GM19397 (cell line): ENCODE data around the gene CACNA1S.

Experiments used
- ATAC-seq: cut with Tn5 transposase; IDR thresholded peaks from one replicate; pipeline ENCODE4 v1.9.1; 2021; ENCODE audit warnings: mild to moderate bottlenecking, moderate library complexity; ENCODE audit not compliant: unreplicated experiment

The CACNA1S gene

DNA sequence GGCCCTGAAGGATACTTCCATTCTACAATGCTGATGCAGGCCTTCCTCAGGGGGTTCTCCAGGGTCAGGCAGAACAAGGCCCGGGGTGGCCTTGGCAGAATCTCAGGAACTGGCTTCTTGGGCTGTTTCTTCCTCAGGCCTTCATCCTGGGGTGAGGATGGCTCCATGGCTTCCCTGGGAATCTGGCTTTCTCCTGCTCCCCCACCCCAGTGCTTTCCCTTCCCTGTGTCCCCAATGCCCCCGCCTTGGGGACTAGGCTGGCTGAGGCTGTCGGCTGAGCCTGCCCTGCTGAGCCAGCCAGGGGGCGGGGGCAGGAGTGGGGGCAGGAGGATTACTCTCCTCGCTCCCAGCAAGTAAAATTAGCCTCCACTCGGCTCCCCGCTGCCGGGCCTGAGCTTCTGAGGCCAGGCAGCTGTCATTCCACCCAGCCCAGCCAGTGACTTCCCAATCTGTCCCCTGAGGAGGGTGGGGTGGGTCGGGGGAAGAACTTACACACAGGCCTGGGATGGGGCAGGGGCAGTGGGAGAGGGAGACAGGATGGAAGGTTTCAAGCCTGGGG, at the start of gene CACNA1S:
Gene CACNA1S, minus strand, starts transcription at position 254 of the 559 bp plus-strand sequence. Its CDS starts 87 bp downstream, at position 167.
- ATAC-seq = no peak

DNA sequence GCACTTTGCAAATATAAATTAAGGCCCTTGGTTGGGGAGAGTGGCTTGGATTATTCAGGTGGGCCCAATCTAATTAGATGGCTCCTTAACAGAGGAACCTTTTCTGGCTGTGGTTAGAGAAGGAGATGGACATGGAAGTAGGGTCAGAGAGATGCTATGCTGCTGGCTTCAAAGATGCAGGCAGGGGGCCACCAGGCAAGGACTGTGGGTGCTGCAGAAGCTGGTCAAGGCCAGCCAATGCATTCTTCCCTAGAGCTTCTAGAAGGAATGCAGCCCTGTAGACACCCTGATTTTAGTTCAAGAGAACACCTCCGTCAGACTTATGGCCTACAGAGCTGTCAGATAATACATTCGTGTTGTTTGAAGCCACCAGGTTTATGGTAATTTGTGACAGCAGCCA, 45.7 kb upstream of the CACNA1S start:
- no peak for ATAC-seq

DNA sequence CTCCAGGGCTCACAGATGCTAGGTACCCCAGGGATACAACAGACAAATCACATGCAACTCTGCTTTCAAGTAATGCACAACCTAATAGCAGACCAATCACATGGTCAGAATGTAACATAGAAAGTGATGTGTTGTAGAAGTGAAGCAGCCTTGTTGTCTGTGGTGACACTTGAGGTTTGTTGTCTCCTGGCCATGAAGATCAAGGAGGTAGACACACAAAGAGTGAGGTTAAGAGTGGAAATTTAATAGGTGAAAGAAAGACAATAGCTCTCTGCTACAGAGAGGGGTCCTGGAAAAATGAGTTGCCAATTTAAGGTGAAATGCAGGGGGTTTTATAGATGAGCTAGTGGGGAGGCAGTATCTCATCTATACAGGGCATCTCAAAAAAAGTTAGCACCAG, 44.6 kb upstream of the CACNA1S start:
- ATAC-seq = no peak

DNA sequence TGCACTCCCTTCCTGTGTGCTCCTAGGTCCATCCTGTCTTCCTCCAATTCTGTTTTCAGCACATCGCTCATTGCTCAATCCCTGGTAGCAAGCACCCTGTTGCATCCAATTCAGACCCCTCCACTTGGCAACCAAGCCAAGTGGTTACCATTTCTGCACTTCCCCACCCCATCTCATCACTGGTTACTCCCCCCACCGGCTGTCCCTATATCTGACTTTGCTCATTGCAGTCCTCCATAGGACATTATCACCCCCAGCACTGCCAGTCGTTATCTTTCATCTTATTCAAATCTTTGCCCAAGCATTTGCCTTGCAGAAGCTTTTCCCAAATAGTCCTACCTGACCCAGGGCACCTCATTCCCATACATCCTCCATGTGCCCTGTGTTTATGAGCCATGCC, 44.1 kb upstream of the CACNA1S start:
- no peak for ATAC-seq

DNA sequence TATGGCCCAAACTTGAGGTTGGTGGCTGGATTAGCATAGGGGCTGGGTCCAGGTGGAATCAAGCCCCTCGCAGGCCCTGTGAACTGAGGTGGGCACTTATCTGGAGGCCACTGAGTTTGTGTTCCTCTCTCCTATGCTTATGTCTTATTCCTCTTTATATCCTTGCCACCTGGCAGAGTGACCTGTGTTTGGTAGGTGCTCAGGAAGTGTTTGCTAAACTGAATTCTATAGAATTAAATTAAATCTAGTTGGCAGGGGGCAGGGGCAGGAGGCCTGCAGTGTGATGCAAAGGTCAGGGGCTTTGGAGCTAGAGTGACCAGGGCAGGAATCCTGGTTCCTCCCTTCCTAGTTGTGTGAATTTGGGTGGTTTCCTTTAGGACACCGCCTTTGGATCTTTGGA, 43.1 kb upstream of the CACNA1S start:
- no peak for ATAC-seq

DNA sequence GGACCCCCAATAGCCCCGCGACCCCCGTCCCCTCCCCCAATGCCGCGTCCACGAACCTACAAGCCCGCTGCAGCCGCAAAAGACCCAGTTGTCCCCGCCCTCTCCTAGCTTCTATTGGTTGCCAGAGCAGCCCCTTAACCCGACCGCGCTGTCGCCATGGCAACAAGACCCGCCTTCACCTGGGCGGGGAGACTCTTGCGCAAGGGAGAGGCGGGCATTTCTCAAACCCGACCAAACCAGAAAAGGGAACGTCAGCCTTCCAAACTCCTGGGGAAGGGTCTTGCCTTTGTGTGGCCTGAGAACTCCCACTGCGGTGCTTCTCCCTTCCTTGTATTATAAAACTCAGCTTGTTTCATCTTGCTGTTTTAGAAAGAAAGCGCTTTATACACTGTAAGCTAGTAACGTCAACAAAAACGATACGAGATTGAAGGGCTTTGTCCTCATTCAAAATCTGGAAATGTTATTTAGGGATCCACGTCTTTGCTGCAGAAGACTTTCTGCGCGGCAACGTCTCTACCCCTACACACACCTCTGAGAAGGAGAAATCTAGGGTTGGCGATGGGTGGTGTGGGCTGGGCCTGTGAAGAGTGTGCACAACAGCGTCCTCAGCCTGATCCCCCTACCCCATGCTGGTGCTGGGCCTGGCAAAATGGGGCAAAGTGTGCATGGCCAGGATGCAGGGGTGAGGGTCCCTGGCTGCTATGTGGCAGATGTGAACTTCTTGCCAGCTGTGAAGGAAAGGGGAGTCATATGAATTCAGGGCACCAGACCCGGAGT, 42.4 kb upstream of the CACNA1S start, which contains the start of gene TMEM9:
Gene TMEM9, minus strand, starts transcription at position 86 of the 777 bp plus-strand sequence. CDS start 551 bp downstream, outside the sequence.
- ATAC-seq = peak; percentile 94

DNA sequence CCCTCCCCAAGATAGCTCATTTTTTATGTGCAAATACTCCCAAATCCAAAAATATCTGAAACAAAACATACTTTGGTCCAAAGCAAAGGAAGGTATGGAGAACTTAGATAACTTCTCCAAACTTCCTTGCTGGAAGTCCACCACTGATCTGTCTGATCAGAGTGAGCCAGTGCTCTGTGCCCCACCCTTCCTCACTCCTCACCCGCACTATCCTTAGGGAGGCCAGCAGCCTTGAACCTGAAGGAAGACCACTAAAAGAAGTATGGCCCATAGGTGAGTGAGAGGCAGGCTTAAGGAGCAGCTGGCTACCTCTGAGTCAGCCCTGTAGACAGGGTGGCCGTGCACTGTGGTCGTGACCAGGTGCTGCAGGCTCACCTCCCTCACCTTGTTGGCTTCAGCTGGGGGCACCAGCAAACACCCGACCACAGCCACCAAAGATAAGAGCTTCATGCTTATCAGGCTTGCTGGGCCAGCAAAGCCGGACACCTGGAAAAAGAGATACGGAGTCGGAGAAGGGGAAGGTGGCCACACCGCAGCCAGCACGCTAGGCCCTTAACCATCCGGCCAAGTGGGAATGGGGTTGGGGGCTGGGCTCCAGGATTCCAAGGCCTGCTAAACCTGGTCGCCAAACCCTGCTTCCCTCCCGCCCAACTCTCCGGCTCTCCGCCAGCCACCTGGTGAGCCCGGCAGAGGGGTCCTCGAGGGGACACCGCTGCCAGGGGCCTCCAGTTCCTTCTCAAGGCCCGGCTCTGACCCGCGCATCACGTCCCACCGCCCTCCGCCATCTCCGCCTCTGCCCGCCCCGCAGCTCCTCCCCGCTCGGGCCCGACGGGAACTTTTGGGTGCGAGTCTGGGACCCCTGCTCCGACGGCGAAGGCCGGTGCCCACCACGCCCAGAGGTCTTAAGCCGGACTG, 41.5 kb upstream of the CACNA1S start:
- peak; percentile 67 for ATAC-seq

DNA sequence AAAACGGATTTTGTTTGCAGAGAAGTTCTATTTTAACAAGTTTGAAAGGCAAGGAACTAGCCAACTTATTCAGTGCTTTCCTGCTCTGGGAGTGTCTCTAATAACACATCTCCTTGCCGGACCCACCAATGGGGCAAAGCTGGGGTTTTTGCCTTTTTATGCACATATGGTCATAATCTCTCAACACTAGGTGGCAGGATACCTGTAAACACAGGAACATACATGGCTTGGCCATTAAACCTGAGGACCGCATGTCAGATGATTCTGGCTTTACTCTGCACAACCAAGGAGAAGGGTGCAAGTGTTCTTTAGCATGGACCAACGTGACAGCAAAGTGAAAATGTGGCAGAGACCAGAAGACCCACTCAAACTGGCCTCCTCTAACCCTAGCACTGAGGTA, 37.2 kb upstream of the CACNA1S start:
- ATAC-seq = no peak

DNA sequence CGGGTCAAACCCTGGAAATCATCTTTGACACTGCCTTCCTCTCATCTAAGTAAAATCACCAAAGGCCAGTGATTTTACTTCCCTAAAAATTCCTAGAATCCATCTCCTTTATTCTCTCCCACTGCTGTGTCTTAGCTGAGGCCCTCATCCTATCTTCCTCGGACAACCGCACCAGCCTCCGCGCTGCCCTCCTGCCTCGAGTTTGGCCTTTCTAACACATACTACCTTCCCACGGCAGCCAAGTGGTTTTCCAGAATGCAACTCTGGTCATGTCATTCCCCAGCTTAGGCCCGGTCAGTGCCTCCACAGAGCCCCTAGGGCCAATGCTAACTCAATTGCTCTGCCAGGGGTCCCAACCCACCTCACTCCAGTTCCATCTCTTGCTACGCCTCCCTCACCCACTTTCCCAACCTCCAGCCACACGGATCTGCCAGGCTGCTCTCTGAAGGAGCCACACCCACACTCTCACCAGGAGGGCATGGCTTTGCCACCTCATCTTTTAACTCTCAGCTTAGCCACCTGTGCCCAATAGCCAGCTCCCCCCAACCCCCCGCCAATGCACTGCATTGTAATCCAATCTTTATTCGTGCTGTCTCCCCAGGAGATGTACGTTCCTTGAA, 35.3 kb upstream of the CACNA1S start:
- no peak for ATAC-seq

DNA sequence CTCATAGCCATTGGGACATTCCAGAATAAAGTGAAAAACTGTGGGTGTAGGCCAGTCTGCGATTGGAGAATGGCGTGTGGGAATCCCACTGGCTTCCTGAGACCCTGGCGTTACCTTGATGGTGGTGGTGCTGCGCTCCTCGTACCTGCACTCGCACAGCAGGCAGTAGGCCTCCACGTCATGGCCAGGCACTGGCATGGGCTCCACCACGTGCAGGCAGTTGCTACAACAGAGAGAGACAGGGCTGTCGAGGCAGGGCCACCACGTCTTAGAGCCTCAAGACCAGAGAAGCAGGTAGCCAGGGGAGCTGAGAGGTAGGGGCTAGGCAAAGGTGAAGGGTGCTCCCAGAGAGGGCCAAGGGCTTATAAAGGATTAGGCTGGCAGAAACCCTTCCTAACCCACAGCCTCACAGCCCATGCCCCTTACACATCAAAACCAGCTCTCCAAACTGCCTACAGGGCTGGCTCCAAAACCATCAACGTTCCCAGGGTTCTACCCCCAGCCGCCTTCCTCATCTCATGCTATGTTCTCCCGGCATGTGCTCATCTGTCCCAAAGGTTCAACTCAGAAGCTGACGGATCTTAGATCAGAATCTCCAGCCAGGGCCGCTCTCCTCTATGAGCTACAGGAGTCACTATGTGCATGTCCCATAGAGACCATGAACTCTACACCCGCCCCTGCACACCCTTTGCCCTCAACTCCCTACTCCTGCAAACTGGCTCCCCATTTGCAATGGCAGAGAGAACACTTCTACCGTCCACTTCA, 34.6 kb upstream of the CACNA1S start:
- ATAC-seq = no peak

DNA sequence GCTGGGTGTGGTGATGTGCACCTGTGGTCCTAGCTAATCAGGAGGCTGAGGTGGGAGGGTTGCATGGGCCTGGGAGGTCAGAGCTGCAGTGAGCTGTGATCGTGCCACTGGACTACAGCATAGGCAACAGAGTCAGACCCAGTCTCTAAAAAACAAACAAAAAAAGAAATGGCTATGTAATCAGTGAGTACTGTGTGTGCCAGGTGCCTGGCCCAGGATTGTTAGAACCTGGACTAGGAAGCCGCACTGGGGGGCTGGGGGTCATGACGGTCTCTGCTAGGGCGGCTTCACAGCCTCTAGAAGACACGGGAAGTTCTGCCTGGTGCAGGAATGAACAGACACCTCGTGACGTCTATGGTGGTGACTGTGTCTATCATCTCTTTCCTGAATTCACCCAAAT, 33.6 kb upstream of the CACNA1S start:
- ATAC-seq = no peak

DNA sequence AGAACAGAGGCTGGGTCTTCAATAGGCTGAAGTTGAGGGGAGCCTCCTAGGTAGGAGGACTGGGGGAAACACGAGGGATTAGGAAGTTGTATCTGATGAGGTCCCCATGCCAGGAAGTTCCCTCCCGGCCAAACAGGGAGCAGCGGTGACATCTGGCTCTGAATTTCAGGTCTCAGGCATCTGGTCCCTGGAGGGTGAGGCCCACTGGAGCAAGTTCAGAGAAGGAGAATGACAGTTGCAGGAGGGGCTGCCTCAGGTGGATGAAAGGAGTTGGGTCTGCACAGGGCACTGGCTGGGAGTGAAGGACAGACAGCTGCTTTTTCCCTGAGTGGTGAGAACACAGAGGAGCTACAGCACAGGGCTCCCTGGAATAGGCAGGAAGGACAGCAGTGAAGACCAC, 32.9 kb upstream of the CACNA1S start:
- ATAC-seq = no peak

DNA sequence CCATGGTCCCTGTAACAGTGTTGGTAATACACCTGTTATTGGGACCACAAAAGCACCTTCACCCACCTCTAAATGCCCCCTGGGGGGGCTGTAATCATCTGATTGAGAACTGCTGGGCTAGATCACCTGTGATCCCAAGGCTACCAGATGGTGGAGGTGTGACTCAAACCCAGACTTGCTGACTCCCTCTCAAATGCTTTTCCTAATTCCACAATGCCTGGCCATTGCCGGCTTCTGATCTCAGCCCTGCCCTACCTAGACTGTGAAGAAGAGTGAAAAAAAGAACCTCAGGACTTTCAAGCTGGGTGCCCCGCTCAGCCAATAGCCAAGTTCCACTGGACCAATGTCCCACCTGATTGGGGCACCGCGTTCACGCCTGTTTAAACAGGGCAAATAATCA, 32.5 kb upstream of the CACNA1S start:
- ATAC-seq = no peak

DNA sequence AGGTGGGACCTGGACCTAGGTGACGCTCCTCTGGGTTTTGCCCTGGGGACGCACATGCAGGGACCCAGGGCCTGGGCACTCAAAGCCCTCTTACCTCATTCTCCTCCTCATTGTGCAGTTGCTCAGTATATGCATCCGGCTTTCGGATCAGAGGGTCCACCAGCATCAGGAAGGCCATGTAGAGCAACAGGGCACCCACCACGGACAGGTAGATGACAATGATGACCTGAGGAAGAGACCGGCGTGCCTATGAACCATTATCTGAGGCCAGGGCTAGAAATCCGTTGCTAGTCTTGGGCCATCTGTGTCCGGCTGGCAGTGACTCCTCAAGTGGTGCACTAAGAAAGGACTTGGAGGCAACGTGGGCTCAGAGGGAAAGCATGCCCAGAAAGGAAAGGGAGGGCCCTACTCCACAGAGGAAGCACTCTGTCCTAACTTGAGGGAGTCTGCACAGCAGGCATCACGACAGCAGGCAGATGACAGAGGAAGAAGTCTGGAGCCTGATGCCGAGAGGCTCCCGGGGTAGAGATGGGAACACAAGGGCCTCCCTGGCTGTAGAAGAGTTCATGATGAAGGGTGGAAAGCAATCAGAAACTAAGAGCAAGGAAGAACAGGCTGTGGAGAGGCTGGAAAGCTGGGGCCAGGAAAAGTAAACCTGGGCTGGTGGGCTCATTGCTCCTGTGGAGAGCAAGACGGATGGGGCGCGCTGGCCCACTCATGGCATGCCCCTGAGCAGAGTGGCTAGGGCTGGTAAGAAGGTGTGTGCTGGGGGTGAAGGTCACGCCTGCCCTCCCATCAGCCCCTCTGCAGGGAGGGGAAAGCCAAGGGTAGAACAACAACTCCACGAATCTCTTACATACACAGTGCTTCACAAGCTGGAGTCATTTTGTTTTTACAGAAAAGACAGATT, 31.8 kb upstream of the CACNA1S start:
- ATAC-seq = no peak

DNA sequence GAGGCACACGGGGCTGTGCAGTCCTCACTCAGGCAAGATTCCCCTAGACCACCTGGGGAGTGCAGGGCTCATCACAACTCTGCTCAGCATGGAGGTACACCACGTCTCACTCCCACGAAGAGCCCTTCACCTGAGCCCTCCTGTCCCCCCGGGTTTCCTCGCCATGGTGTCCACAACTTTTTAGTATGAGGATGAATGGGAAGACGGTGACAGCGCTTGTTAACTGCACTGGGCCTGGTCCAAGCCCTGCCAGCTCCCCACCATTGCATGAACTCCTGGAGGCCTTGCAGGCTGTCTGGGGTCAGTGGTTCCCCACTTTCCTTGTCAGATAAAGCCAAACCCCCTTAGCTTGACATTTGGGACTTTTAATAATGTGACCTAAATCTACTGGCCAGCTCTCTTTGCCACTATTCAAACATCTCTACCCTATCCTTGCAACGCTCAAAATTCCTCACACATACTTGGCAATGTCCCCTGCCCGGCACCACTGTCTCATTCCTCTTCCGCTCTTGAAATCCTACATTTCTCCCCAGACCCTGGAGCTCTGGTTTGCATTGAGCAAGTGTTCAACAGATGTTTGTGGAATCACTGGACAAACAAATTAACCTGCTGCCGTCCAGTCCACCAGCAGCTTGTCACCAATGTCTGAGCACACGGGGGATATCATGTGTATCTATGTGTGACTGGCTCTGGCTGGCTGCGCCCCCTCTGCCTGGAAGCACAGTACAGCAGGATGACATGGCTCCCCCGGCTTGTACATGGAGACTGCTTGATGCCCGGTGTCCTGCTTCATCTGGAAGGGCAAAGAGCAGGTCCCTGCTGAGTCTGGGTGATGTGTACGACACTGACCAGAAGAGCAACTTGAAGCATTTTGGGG, 30.9 kb upstream of the CACNA1S start:
- no peak for ATAC-seq

DNA sequence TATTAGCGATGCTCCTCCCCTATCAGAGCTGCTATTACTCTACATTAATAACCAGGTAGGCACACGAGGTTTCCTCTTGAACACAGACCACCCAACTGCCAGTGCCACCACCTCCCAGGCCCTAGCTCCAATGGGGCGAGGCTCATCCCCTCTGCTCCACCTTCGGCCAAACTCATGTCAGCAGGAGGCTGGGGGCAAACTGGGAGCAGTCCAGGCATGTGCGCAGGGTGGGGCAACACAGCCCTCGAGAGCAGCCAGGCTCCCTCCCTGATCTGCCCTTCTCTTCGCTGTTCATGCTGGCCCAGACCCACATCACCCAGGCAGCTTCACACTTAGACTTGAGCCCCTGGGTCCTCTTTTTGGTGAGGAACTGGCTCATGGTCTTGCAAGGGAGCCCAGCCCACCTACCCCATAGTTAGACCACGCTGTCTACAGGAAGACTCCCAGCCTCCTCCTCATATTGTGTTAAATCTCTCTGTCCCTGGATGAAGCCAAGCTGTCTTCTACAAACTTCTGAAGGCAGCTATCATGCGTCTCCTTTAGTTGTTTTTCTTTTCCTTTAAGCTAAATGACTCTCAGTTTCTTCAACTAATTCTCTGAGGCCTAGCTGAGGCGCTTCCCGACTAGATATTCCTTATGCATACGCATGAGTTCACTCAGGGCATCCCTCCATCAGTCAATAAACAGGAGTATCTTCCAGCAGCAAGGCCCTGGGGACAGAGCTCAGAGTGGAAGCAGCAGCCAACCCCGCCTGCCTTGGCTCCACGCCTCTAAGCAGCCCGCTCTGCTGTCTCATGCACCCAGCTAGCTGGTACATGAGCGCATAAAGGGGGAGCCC, 30.0 kb upstream of the CACNA1S start:
- no peak for ATAC-seq

DNA sequence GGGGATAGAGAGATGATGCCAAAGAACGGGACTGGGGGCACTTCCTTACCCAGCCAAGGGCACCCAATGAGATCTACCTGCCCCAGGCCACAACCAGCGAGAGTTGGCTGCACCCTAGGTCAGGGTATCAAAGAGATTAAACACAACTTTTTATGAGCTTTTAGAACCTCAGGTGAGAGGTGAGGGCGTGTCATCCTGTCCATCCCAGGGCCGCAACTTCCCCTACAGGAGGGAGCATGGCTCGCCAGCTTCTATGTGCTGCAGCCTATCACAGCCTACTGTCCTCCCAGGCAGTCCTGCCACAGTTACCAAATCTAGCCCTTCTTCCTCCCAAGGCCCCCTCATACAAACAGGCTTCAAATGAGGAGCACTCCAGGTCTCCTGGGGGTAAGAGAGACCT, 29.2 kb upstream of the CACNA1S start:
- ATAC-seq = no peak

DNA sequence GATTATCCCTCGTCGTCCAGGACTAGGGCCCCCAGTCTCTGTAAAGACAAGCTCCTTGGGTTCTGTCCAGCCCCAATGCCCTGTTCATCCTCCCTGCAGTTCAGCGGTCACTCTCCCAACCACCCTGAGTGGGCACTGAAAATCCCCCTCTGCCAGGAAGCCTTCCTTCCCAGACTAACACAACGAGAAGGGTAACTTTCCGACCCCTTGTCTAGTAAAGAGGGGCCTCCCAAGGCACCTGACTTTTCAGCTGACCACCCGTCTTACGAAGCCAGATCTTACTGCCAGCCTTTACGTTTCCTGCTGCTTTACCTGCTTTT, 28.7 kb upstream of the CACNA1S start:
- no peak for ATAC-seq
